Epithelial cell of alveolus of lung (primary cell): Measurements from ENCODE around the gene DFFA. TPM values are rescaled to one million over a fixed set of nuclear protein-coding genes. Genes with fewer than 3 reads are reported as not detected.

ENCODE experiments used
- total RNA-seq: library from RNA; depleted of rRNA; stranded (reverse); fragments of >200 nt; gene quantifications from 2 replicates; pipeline ENCODE4 v1.2.1, GENCODE V29; 2015

Gene DFFA
- total RNA-seq = 27.4 and 29.1 TPM in 2 replicates

GRCh38 chr1:10472220-10473144 lies at the start of gene DFFA:
Gene DFFA (minus strand): TSS chr1:10472529. CDS start chr1:10472458, 71 bp downstream.

GRCh38 chr1:10474613-10475507 lies 2.5 kb upstream of the DFFA start, which contains the start of gene PEX14:
Gene PEX14 (plus strand): TSS chr1:10474950. CDS start chr1:10474967, 17 bp downstream.

GRCh38 chr1:10449751-10450150 lies 22.6 kb downstream of the DFFA start, which contains the start of gene CORT:
Gene CORT (plus strand): TSS chr1:10450031. CDS start chr1:10450224, 193 bp downstream.

GRCh38 chr1:10430216-10431069 lies 41.9 kb downstream of the DFFA start, which contains the start of gene CENPS:
Gene CENPS (plus strand): TSS chr1:10430433. CDS start chr1:10430518, 85 bp downstream.

Other genes with a start within 250 kb of the DFFA start
- 110 and 327 TPM in 2 replicates for gene PGD, start 73.5 kb downstream of the DFFA start, total RNA-seq
- 7.8 and 9.7 TPM in 2 replicates for gene CENPS, start 42.1 kb downstream of the DFFA start, total RNA-seq
- gene CORT, start 22.5 kb downstream of the DFFA start, total RNA-seq = not detected in 2 replicates
- gene PEX14, start 2.4 kb upstream of the DFFA start, total RNA-seq = 17.8 and 20.8 TPM in 2 replicates